Progenitor cell of endocrine pancreas (in vitro differentiated cells): Measurements from ENCODE around the gene TRABD2B. TPM values are rescaled to one million over a fixed set of nuclear protein-coding genes. Genes with fewer than 3 reads are reported as not detected.

Experiments
- DNase-seq: peaks from one replicate; pipeline ENCODE4 v3.0.0; 2021; ENCODE audit warnings: low spot score; ENCODE audit not compliant: unreplicated experiment
- H3K27ac Mint-ChIP-seq: 2 replicates; pipeline ENCODE4 v1.8.0; 2021; ENCODE audit warnings: mild to moderate bottlenecking, moderate library complexity, mixed read lengths
- H3K27me3 Mint-ChIP-seq: 2 replicates; pipeline ENCODE4 v1.8.0; 2021; ENCODE audit warnings: mixed read lengths
- H3K36me3 Mint-ChIP-seq: 2 replicates; pipeline ENCODE4 v1.8.0; 2022; ENCODE audit warnings: mixed read lengths; ENCODE audit not compliant: insufficient read depth
- H3K4me1 Mint-ChIP-seq: 2 replicates; pipeline ENCODE4 v1.8.0; 2021; ENCODE audit warnings: low read depth, mixed read lengths
- H3K4me3 Mint-ChIP-seq: 2 replicates; pipeline ENCODE4 v1.8.0; 2021; ENCODE audit warnings: low read depth, mild to moderate bottlenecking, moderate library complexity, mixed read lengths
- H3K9me3 Mint-ChIP-seq: 2 replicates; pipeline ENCODE4 v1.8.0; 2021; ENCODE audit warnings: low read depth, mixed read lengths
- CTCF ChIP-seq: fragments of 200-600 bp; sonication (generic); IDR thresholded peaks from one replicate; pipeline ENCODE4 v1.5.0; 2021; ENCODE audit warnings: antibody characterized with exemption, mild to moderate bottlenecking; ENCODE audit not compliant: unreplicated experiment
- total RNA-seq: library from RNA; stranded (reverse); gene quantifications from 2 replicates; pipeline ENCODE4 v1.2.1, GENCODE V29; 2021

The TRABD2B gene
- total RNA-seq, 1 donor from 2014 or later: 14.5 TPM

- no peaks in the 10 kb centered on the region for H3K27me3 Mint-ChIP-seq
- no peaks in the 10 kb centered on the region for H3K9me3 Mint-ChIP-seq
- H3K27ac Mint-ChIP-seq: no peak overlapping the region
- no peaks in the 10 kb centered on the region for H3K4me1 Mint-ChIP-seq
- H3K4me3 Mint-ChIP-seq: no peak overlapping the region
- no peak for TF ChIP-seq CTCF
- no peak for DNase-seq
- peaks cover 5% of the 10 kb centered on the region for H3K36me3 Mint-ChIP-seq
Measured at GRCh38 chr1:47764461-47765046, 232.6 kb downstream of the TRABD2B start.

GRCh38 chr1:47763591-47764171, 233.5 kb downstream of the TRABD2B start:
- Mint-ChIP-seq H3K36me3 (peaks cover 4% of the 10 kb centered on the region), H3K9me3 (no peaks in the 10 kb centered on the region), H3K4me3 (no peak overlapping the region), H3K27ac (no peak overlapping the region), H3K4me1 (no peaks in the 10 kb centered on the region), H3K27me3 (peaks cover 4% of the 10 kb centered on the region)
- DNase-seq: no peak
- TF ChIP-seq CTCF: no peak

- Mint-ChIP-seq H3K4me3 (no peak overlapping the region), H3K9me3 (no peaks in the 10 kb centered on the region), H3K27me3 (peaks cover 10% of the 10 kb centered on the region), H3K36me3 (peaks cover 3% of the 10 kb centered on the region), H3K4me1 (no peaks in the 10 kb centered on the region), H3K27ac (no peak overlapping the region)
- TF ChIP-seq CTCF: no peak
- DNase-seq: no peak
Measured at GRCh38 chr1:47761974-47762373, 235.2 kb downstream of the TRABD2B start.

GRCh38 chr1:47761201-47761930, 235.8 kb downstream of the TRABD2B start:
- Mint-ChIP-seq H3K27me3 (peaks cover 14% of the 10 kb centered on the region), H3K4me1 (no peaks in the 10 kb centered on the region), H3K9me3 (no peaks in the 10 kb centered on the region), H3K36me3 (peaks cover 3% of the 10 kb centered on the region), H3K27ac (no peak overlapping the region), H3K4me3 (no peak overlapping the region)
- DNase-seq: no peak
- no peak for TF ChIP-seq CTCF

- Mint-ChIP-seq H3K27ac (no peak overlapping the region), H3K9me3 (no peaks in the 10 kb centered on the region), H3K27me3 (peaks cover 14% of the 10 kb centered on the region), H3K4me3 (no peak overlapping the region), H3K4me1 (no peaks in the 10 kb centered on the region), H3K36me3 (peaks cover 2% of the 10 kb centered on the region)
- no peak for TF ChIP-seq CTCF
- DNase-seq: no peak
Measured at GRCh38 chr1:47759936-47760629, 237.1 kb downstream of the TRABD2B start.
